ENCODE results near the gene FBXO34.

DNA sequence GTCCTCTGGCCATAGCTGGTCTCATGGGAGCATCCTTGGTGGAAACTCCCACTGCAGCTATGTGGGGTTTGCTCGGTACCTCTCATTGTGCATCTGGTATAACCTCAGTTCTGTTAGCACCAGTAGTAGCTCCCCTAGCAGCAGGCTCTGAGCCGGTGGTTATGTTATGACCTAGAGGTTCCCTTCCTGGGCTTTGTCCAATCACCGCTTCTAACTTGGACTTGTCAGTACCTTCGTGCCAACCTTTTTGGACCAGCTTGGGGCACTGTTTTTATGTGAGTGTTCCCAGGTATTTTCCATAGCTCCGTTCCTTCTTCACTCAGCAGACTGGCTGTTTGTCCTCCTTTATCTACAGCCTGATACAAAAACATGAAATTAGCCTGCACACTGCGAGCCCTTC, 84.7 kb downstream of the FBXO34 start:
- TF ChIP-seq, protein P1, sequence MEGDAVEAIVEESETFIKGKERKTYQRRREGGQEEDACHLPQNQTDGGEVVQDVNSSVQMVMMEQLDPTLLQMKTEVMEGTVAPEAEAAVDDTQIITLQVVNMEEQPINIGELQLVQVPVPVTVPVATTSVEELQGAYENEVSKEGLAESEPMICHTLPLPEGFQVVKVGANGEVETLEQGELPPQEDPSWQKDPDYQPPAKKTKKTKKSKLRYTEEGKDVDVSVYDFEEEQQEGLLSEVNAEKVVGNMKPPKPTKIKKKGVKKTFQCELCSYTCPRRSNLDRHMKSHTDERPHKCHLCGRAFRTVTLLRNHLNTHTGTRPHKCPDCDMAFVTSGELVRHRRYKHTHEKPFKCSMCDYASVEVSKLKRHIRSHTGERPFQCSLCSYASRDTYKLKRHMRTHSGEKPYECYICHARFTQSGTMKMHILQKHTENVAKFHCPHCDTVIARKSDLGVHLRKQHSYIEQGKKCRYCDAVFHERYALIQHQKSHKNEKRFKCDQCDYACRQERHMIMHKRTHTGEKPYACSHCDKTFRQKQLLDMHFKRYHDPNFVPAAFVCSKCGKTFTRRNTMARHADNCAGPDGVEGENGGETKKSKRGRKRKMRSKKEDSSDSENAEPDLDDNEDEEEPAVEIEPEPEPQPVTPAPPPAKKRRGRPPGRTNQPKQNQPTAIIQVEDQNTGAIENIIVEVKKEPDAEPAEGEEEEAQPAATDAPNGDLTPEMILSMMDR (IDR thresholded peaks at IDR 0.05) = no peak
- no peak for TF ChIP-seq POLR2A (IDR thresholded peaks at IDR 0.05)

Measured in Peyer's patch (tissue), 4 donors.